HL-60 (cell line): ENCODE data around the gene PIM3.

Experiments used
- DNase-seq, 2 experiments: peaks; one replicate each; pipeline ENCODE4 v3.0.0-alpha.2; 2010 to 2020; ENCODE audit warnings: low read depth in 1 of 2, low spot score in 1 of 2
- H3K27ac ChIP-seq: fragments of 250-450 bp; sonication (Bioruptor Pico); replicated peaks from 2 replicates; pipeline ENCODE4 v1.5.1; 2020; ENCODE audit warnings: mild to moderate bottlenecking, moderate library complexity
- H3K27me3 ChIP-seq: fragments of 250-450 bp; sonication (Bioruptor Pico); 2 replicates; pipeline ENCODE4 v1.5.1; 2021; ENCODE audit warnings: mild to moderate bottlenecking, moderate library complexity; ENCODE audit not compliant: insufficient read depth, poor library complexity, severe bottlenecking
- H3K4me3 ChIP-seq: replicated peaks from 2 replicates; pipeline ENCODE4 v1.5.1; 2011; ENCODE audit warnings: mild to moderate bottlenecking, control low read depth, low read length; ENCODE audit not compliant: insufficient read depth
- GABPA ChIP-seq: IDR thresholded peaks from 2 replicates; pipeline ENCODE4 v1.6.1; 2012; ENCODE audit warnings: low read depth
- POLR2AphosphoS5 ChIP-seq: IDR thresholded peaks from 2 replicates; pipeline ENCODE4 v1.6.1; 2012; ENCODE audit warnings: low read depth
- SPI1 ChIP-seq: IDR thresholded peaks from 2 replicates; pipeline ENCODE4 v1.6.1; 2012; ENCODE audit warnings: low read depth, mild to moderate bottlenecking, borderline replicate concordance
- TF ChIP-seq, protein P1 (sequence below): IDR thresholded peaks from one replicate; pipeline ENCODE4 v1.5.1; 2011; ENCODE audit warnings: low read length, control low read depth, inconsistent platforms; ENCODE audit not compliant: insufficient read depth
- TF ChIP-seq, protein P2 (sequence below): IDR thresholded peaks from 2 replicates; pipeline ENCODE4 v1.6.1; 2012; ENCODE audit warnings: low read depth; ENCODE audit not compliant: insufficient replicate concordance

The PIM3 gene

DNA sequence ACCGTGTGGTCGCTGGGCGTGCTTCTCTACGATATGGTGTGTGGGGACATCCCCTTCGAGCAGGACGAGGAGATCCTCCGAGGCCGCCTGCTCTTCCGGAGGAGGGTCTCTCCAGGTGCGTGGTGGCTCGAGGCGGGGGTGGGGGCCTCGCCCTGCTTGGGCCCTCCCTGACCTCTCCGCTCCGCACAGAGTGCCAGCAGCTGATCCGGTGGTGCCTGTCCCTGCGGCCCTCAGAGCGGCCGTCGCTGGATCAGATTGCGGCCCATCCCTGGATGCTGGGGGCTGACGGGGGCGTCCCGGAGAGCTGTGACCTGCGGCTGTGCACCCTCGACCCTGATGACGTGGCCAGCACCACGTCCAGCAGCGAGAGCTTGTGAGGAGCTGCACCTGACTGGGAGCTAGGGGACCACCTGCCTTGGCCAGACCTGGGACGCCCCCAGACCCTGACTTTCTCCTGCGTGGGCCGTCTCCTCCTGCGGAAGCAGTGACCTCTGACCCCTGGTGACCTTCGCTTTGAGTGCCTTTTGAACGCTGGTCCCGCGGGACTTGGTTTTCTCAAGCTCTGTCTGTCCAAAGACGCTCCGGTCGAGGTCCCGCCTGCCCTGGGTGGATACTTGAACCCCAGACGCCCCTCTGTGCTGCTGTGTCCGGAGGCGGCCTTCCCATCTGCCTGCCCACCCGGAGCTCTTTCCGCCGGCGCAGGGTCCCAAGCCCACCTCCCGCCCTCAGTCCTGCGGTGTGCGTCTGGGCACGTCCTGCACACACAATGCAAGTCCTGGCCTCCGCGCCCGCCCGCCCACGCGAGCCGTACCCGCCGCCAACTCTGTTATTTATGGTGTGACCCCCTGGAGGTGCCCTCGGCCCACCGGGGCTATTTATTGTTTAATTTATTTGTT lies 2.4 kb downstream of the PIM3 start:
- peak overlapping the region; percentile 68 for H3K27ac ChIP-seq
- H3K4me3 ChIP-seq, result peak overlapping the region; percentile 87
- TF ChIP-seq GABPA, result no peak
- no peak for TF ChIP-seq SPI1
- TF ChIP-seq, protein P1, sequence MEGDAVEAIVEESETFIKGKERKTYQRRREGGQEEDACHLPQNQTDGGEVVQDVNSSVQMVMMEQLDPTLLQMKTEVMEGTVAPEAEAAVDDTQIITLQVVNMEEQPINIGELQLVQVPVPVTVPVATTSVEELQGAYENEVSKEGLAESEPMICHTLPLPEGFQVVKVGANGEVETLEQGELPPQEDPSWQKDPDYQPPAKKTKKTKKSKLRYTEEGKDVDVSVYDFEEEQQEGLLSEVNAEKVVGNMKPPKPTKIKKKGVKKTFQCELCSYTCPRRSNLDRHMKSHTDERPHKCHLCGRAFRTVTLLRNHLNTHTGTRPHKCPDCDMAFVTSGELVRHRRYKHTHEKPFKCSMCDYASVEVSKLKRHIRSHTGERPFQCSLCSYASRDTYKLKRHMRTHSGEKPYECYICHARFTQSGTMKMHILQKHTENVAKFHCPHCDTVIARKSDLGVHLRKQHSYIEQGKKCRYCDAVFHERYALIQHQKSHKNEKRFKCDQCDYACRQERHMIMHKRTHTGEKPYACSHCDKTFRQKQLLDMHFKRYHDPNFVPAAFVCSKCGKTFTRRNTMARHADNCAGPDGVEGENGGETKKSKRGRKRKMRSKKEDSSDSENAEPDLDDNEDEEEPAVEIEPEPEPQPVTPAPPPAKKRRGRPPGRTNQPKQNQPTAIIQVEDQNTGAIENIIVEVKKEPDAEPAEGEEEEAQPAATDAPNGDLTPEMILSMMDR, result no peak
- TF ChIP-seq POLR2AphosphoS5, result 0 out of 2 replicates have a peak, but pooled peaks have one; percentile 2
- no peaks in the 10 kb centered on the region for H3K27me3 ChIP-seq
- no peak for DNase-seq

GRCh38 chr22:49963647-49964026 lies 3.1 kb downstream of the PIM3 start:
- TF ChIP-seq POLR2AphosphoS5 (0 out of 2 replicates have a peak, but pooled peaks have one; percentile 2), SPI1 (no peak), GABPA (no peak)
- TF ChIP-seq, protein P2, sequence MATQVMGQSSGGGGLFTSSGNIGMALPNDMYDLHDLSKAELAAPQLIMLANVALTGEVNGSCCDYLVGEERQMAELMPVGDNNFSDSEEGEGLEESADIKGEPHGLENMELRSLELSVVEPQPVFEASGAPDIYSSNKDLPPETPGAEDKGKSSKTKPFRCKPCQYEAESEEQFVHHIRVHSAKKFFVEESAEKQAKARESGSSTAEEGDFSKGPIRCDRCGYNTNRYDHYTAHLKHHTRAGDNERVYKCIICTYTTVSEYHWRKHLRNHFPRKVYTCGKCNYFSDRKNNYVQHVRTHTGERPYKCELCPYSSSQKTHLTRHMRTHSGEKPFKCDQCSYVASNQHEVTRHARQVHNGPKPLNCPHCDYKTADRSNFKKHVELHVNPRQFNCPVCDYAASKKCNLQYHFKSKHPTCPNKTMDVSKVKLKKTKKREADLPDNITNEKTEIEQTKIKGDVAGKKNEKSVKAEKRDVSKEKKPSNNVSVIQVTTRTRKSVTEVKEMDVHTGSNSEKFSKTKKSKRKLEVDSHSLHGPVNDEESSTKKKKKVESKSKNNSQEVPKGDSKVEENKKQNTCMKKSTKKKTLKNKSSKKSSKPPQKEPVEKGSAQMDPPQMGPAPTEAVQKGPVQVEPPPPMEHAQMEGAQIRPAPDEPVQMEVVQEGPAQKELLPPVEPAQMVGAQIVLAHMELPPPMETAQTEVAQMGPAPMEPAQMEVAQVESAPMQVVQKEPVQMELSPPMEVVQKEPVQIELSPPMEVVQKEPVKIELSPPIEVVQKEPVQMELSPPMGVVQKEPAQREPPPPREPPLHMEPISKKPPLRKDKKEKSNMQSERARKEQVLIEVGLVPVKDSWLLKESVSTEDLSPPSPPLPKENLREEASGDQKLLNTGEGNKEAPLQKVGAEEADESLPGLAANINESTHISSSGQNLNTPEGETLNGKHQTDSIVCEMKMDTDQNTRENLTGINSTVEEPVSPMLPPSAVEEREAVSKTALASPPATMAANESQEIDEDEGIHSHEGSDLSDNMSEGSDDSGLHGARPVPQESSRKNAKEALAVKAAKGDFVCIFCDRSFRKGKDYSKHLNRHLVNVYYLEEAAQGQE, result no peak
- TF ChIP-seq, protein P1, result no peak
- H3K27ac ChIP-seq, result peak overlapping the region; percentile 68
- no peak for DNase-seq
- no peaks in the 10 kb centered on the region for H3K27me3 ChIP-seq
- no peak overlapping the region for H3K4me3 ChIP-seq

GRCh38 chr22:49964136-49965090 lies 3.8 kb downstream of the PIM3 start:
- DNase-seq, result no peak
- Histone ChIP-seq H3K4me3 (no peak overlapping the region), H3K27me3 (no peaks in the 10 kb centered on the region), H3K27ac (peak overlapping the region; percentile 68)
- TF ChIP-seq GABPA, result no peak

- Histone ChIP-seq H3K4me3 (no peak overlapping the region), H3K27me3 (no peaks in the 10 kb centered on the region), H3K27ac (peak overlapping the region; percentile 76)
- DNase-seq, result no peak
- TF ChIP-seq POLR2AphosphoS5, result peak; percentile 38; the same call in 1 of the 2 replicates
- no peak for TF ChIP-seq GABPA
Measured at GRCh38 chr22:49965091-49966040, 4.8 kb downstream of the PIM3 start.
